ENCODE results near the gene RAB1A. TPM values are rescaled to one million over a fixed set of nuclear protein-coding genes. Genes with fewer than 3 reads are reported as not detected.

RAB1A gene
- total and polyA plus RNA-seq, 9 of the 15 experiments (the other 6 are each of a cell fraction or from before 2014, with no cell fraction given): 43.8 to 163 (median 67.7) TPM

- 71% methylated on average over 7 of the region's 7 CpGs for WGBS (ENCODE audit: insufficient coverage, low coverage, missing lambda C conversion rate)
- no peak for TF ChIP-seq CEBPG (CRISPR knock-in tag; IDR thresholded peaks at IDR 0.05)
- no peak for TF ChIP-seq CEBPG (tag; conservative IDR thresholded peaks at IDR 0.05 in 1 of 2, IDR thresholded peaks at IDR 0.05 in 1 of 2)
- TF ChIP-seq, protein P1, sequence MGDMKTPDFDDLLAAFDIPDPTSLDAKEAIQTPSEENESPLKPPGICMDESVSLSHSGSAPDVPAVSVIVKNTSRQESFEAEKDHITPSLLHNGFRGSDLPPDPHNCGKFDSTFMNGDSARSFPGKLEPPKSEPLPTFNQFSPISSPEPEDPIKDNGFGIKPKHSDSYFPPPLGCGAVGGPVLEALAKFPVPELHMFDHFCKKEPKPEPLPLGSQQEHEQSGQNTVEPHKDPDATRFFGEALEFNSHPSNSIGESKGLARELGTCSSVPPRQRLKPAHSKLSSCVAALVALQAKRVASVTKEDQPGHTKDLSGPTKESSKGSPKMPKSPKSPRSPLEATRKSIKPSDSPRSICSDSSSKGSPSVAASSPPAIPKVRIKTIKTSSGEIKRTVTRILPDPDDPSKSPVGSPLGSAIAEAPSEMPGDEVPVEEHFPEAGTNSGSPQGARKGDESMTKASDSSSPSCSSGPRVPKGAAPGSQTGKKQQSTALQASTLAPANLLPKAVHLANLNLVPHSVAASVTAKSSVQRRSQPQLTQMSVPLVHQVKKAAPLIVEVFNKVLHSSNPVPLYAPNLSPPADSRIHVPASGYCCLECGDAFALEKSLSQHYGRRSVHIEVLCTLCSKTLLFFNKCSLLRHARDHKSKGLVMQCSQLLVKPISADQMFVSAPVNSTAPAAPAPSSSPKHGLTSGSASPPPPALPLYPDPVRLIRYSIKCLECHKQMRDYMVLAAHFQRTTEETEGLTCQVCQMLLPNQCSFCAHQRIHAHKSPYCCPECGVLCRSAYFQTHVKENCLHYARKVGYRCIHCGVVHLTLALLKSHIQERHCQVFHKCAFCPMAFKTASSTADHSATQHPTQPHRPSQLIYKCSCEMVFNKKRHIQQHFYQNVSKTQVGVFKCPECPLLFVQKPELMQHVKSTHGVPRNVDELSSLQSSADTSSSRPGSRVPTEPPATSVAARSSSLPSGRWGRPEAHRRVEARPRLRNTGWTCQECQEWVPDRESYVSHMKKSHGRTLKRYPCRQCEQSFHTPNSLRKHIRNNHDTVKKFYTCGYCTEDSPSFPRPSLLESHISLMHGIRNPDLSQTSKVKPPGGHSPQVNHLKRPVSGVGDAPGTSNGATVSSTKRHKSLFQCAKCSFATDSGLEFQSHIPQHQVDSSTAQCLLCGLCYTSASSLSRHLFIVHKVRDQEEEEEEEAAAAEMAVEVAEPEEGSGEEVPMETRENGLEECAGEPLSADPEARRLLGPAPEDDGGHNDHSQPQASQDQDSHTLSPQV (IDR thresholded peaks at IDR 0.05): no peak
- peak; percentile 89 for TF ChIP-seq ZNF316 (IDR thresholded peaks at IDR 0.05)
- no peak for TF ChIP-seq RBM17 (IDR thresholded peaks at IDR 0.05; ENCODE audit: borderline replicate concordance, low read depth, low read length)
- peak; percentile 65; the same call in 1 of the 2 replicates for TF ChIP-seq C11orf30 (IDR thresholded peaks at IDR 0.05; ENCODE audit: low read depth)
- TF ChIP-seq ADNP (tag; IDR thresholded peaks at IDR 0.05): peak; percentile 27; the same call in 1 of the 2 replicates
- peak; percentile 44; the same call in 1 of the 2 replicates for TF ChIP-seq MAFG (tag; conservative IDR thresholded peaks at IDR 0.05)
- Histone ChIP-seq H3K9me1 (ENCODE audit: control insufficient read depth, insufficient read depth, low read length) (no peaks in the 10 kb centered on the region), H3K79me2 (ENCODE audit: control insufficient read depth, insufficient read depth, low read length) (peaks cover 8% of the 10 kb centered on the region), H3K9me3 (replicated peaks; ENCODE audit: control insufficient read depth, insufficient read depth, low read depth, low read length) (no peaks in the 10 kb centered on the region), H2AFZ (ENCODE audit: low read depth, low read length) (peak overlapping the region; percentile 43), H3K9ac (ENCODE audit: insufficient read depth in 1 of 2, low read depth in 2 of 2, low read length in 2 of 2) (no peak overlapping the region), H3K36me3 (ENCODE audit: control insufficient read depth, insufficient read depth, low read length) (peaks cover 4% of the 10 kb centered on the region; the same call in 1 of the 3 replicates), H3K4me3 (no peak overlapping the region), H4K20me1 (replicated peaks; ENCODE audit: control insufficient read depth, insufficient read depth, low read length) (peaks cover 2% of the 10 kb centered on the region; the same call in 1 of the 2 replicates), H3K4me1 (replicated peaks in 1 of 2; ENCODE audit: control insufficient read depth in 2 of 2, insufficient read depth in 2 of 2, low read length in 2 of 2) (peaks cover 15 to 23% of the 10 kb centered on the region in 2 experiments; a peak in 4 of 5 replicates), H3K27me3 (ENCODE audit: control insufficient read depth in 2 of 2, insufficient read depth in 2 of 2, low read length in 2 of 2) (no peaks in the 10 kb centered on the region), H3K27ac (ENCODE audit: extremely low read depth, low read depth, low read length) (no peak overlapping the region), H3K4me2 (ENCODE audit: insufficient read depth, low read length) (no peak overlapping the region)
- ChIA-PET POLR2A (interaction anchor here (0.8 to 1.5 kb wide), 5 partner anchors 11 to 194 kb away, joined by 3 to 5 read pairs (median 3); no protein-coding TSS in a partner anchor), CTCF (ENCODE audit: low intra/inter-chr PET ratio) (no interaction called here)
- in situ Hi-C loops (cut with MboI): no loop called here
- BruUV-seq (replicated peaks): no TSS peak
- ATAC-seq (no peak), FAIRE-seq (no peak), DNase-seq (ENCODE audit: extremely low read depth in 1 of 4, low spot score in 3 of 4) (no peak)
- intact Hi-C loops (cut with micrococcal nuclease): no loop called here
These were observed 4.3 kb upstream of the RAB1A start for GRCh38 chr2:65134158-65134557.

Measured in K562 (cell line).